ENCODE measurements around the gene TTC34. TPM values are rescaled to one million over a fixed set of nuclear protein-coding genes. Genes with fewer than 3 reads are reported as not detected.

TTC34 gene
- total and polyA plus RNA-seq, 2 of the 13 experiments (the other 11 are each of a cell fraction or from before 2014, with no cell fraction given), result 0.07 to 0.11 TPM

- CTCF ChIA-PET (ENCODE audit: low intra/inter-chr PET ratio, low total read pairs), result no interaction called here
- Histone ChIP-seq H3K4me3 (replicated peaks in 1 of 3; ENCODE audit: insufficient read depth in 1 of 3, low read depth in 2 of 3, low read length in 3 of 3) (no peak overlapping the region), H3K27ac (ENCODE audit: extremely low read length, insufficient read depth, low read length) (no peak overlapping the region), H4K20me1 (ENCODE audit: insufficient read depth, low read length) (no peaks in the 10 kb centered on the region), H3K4me1 (ENCODE audit: insufficient read depth, low read length) (no peaks in the 10 kb centered on the region), H3K9me3 (ENCODE audit: low read length) (peaks cover 21% of the 10 kb centered on the region; the same call in 1 of the 2 replicates), H3K79me2 (ENCODE audit: insufficient read depth, low read length) (no peaks in the 10 kb centered on the region), H2AFZ (ENCODE audit: low read length) (no peak overlapping the region), H3K27me3 (ENCODE audit: control insufficient read depth in 1 of 2, insufficient read depth in 2 of 2, low read length in 2 of 2) (peaks cover 4 to 23% of the 10 kb centered on the region in 2 experiments; a peak in 3 of 5 replicates), H3K36me3 (replicated peaks in 1 of 2; ENCODE audit: control insufficient read depth in 1 of 2, insufficient read depth in 2 of 2, low read length in 2 of 2) (no peaks in the 10 kb centered on the region), H3K9ac (ENCODE audit: insufficient read depth, low read depth, low read length) (no peak overlapping the region), H3K4me2 (ENCODE audit: low read depth, low read length) (no peak overlapping the region)
- DNase-seq (ENCODE audit: low spot score) (no peak), FAIRE-seq (no peak), ATAC-seq (no peak)
- in situ Hi-C loops (cut with HindIII; ENCODE audit: extremely low pct_ligation_motif_present, low pct_unique_long_range_greater_than_20kb), result no loop called here
- intact Hi-C loops (cut with micrococcal nuclease; ENCODE audit: unreplicated experiment), result no loop called here
- TF ChIP-seq ZNF781 (CRISPR knock-in tag; IDR thresholded peaks at IDR 0.05; ENCODE audit: borderline replicate concordance, not compliant biosample characterization) (no peak), SP140L (CRISPR knock-in tag; IDR thresholded peaks at IDR 0.05; ENCODE audit: borderline replicate concordance) (no peak)
- POLR2A ChIA-PET, result no interaction called here
- WGBS (ENCODE audit: low lambda C conversion rate), result 36% methylated on average over 6 of the region's 6 CpGs
- BruUV-seq (replicated peaks), result no TSS peak
These were observed 3.8 kb downstream of the TTC34 start for GRCh38 chr1:2797741-2798016.

GRCh38 chr1:2796890-2797740, 4.4 kb downstream of the TTC34 start:
- POLR2A ChIA-PET, result no interaction called here
- DNase-seq (ENCODE audit: low spot score) (no peak), ATAC-seq (no peak), FAIRE-seq (no peak)
- H2AFZ ChIP-seq (ENCODE audit: low read length), result no peak overlapping the region
- peaks cover 27% of the 10 kb centered on the region; the same call in 1 of the 2 replicates for H3K9me3 ChIP-seq (ENCODE audit: low read length)
- no peaks in the 10 kb centered on the region for H4K20me1 ChIP-seq (ENCODE audit: insufficient read depth, low read length)
- CTCF ChIA-PET (ENCODE audit: low intra/inter-chr PET ratio, low total read pairs), result no interaction called here
- peaks cover 4 to 17% of the 10 kb centered on the region in 2 experiments; a peak in 3 of 5 replicates for H3K27me3 ChIP-seq (ENCODE audit: control insufficient read depth in 1 of 2, insufficient read depth in 2 of 2, low read length in 2 of 2)
- no TSS peak for BruUV-seq (replicated peaks)
- H3K4me3 ChIP-seq (replicated peaks in 1 of 3; ENCODE audit: insufficient read depth in 1 of 3, low read depth in 2 of 3, low read length in 3 of 3), result no peak overlapping the region
- intact Hi-C loops (cut with micrococcal nuclease; ENCODE audit: unreplicated experiment), result no loop called here
- no peaks in the 10 kb centered on the region for H3K79me2 ChIP-seq (ENCODE audit: insufficient read depth, low read length)
- WGBS (ENCODE audit: low lambda C conversion rate), result 13% methylated on average over 17 of the region's 19 CpGs
- in situ Hi-C loops (cut with HindIII; ENCODE audit: extremely low pct_ligation_motif_present, low pct_unique_long_range_greater_than_20kb), result no loop called here
- H3K36me3 ChIP-seq (replicated peaks in 1 of 2; ENCODE audit: control insufficient read depth in 1 of 2, insufficient read depth in 2 of 2, low read length in 2 of 2), result no peaks in the 10 kb centered on the region
- no peak overlapping the region for H3K27ac ChIP-seq (ENCODE audit: extremely low read length, insufficient read depth, low read length)
- no peaks in the 10 kb centered on the region for H3K4me1 ChIP-seq (ENCODE audit: insufficient read depth, low read length)
- H3K4me2 ChIP-seq (ENCODE audit: low read depth, low read length), result no peak overlapping the region
- no peak overlapping the region for H3K9ac ChIP-seq (ENCODE audit: insufficient read depth, low read depth, low read length)
- TF ChIP-seq ZNF329 (CRISPR knock-in tag; IDR thresholded peaks at IDR 0.05; ENCODE audit: low read depth) (no peak), ZSCAN22 (CRISPR knock-in tag; IDR thresholded peaks at IDR 0.05) (no peak), ERF (CRISPR knock-in tag; IDR thresholded peaks at IDR 0.05) (no peak), ZSCAN30 (CRISPR knock-in tag; IDR thresholded peaks at IDR 0.05) (no peak), NFKBIZ (CRISPR knock-in tag; IDR thresholded peaks at IDR 0.05) (no peak), ZFP37 (CRISPR knock-in tag; IDR thresholded peaks at IDR 0.05; ENCODE audit: borderline replicate concordance) (no peak), NCOA5 (CRISPR knock-in tag; IDR thresholded peaks at IDR 0.05) (no peak), ZNF24 (IDR thresholded peaks at IDR 0.05) (no peak)
- TF ChIP-seq, protein P1, sequence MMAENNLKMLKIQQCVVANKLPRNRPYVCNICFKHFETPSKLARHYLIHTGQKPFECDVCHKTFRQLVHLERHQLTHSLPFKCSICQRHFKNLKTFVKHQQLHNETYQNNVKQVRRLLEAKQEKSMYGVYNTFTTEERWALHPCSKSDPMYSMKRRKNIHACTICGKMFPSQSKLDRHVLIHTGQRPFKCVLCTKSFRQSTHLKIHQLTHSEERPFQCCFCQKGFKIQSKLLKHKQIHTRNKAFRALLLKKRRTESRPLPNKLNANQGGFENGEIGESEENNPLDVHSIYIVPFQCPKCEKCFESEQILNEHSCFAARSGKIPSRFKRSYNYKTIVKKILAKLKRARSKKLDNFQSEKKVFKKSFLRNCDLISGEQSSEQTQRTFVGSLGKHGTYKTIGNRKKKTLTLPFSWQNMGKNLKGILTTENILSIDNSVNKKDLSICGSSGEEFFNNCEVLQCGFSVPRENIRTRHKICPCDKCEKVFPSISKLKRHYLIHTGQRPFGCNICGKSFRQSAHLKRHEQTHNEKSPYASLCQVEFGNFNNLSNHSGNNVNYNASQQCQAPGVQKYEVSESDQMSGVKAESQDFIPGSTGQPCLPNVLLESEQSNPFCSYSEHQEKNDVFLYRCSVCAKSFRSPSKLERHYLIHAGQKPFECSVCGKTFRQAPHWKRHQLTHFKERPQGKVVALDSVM (CRISPR knock-in tag; IDR thresholded peaks at IDR 0.05), result no peak
- TF ChIP-seq, protein P2, sequence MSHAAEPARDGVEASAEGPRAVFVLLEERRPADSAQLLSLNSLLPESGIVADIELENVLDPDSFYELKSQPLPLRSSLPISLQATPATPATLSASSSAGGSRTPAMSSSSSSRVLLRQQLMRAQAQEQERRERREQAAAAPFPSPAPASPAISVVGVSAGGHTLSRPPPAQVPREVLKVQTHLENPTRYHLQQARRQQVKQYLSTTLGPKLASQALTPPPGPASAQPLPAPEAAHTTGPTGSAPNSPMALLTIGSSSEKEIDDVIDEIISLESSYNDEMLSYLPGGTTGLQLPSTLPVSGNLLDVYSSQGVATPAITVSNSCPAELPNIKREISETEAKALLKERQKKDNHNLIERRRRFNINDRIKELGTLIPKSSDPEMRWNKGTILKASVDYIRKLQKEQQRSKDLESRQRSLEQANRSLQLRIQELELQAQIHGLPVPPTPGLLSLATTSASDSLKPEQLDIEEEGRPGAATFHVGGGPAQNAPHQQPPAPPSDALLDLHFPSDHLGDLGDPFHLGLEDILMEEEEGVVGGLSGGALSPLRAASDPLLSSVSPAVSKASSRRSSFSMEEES (CRISPR knock-in tag; IDR thresholded peaks at IDR 0.05), result no peak
- TF ChIP-seq, protein P3, sequence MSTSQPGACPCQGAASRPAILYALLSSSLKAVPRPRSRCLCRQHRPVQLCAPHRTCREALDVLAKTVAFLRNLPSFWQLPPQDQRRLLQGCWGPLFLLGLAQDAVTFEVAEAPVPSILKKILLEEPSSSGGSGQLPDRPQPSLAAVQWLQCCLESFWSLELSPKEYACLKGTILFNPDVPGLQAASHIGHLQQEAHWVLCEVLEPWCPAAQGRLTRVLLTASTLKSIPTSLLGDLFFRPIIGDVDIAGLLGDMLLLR (CRISPR knock-in tag; IDR thresholded peaks at IDR 0.05), result no peak

All from HepG2 (cell line).